ENCODE results near the gene ABAT.
A peak's percentile ranks its signal among the peaks of the same experiment; 100 is the strongest.

The ABAT gene

DNA sequence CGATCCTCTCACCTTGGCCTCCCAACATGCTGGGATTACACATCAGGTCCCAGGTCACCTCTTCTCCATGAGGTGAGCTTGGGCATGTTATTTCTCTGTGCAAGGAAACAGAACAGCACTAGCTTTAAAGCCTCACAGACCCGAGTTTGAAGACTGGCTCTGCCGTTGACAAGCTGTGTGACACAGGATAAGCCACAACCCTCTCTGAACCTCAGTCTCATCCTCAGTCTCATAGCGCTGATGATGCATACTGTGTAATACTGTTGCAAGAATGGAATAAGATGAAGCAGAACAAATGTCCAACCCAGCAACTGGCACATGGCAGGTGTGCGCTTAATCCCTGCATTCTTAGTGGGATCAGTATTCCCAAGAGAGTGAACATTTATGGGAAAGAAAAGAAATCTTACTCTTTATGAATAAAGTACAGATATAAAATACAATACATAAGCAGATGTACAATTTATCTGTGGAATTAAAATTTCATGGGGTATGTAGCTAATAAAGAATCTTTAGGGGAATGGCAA lies 43.5 kb downstream of the ABAT start:
- no peak for DNase-seq (ENCODE audit: low read depth)

DNA sequence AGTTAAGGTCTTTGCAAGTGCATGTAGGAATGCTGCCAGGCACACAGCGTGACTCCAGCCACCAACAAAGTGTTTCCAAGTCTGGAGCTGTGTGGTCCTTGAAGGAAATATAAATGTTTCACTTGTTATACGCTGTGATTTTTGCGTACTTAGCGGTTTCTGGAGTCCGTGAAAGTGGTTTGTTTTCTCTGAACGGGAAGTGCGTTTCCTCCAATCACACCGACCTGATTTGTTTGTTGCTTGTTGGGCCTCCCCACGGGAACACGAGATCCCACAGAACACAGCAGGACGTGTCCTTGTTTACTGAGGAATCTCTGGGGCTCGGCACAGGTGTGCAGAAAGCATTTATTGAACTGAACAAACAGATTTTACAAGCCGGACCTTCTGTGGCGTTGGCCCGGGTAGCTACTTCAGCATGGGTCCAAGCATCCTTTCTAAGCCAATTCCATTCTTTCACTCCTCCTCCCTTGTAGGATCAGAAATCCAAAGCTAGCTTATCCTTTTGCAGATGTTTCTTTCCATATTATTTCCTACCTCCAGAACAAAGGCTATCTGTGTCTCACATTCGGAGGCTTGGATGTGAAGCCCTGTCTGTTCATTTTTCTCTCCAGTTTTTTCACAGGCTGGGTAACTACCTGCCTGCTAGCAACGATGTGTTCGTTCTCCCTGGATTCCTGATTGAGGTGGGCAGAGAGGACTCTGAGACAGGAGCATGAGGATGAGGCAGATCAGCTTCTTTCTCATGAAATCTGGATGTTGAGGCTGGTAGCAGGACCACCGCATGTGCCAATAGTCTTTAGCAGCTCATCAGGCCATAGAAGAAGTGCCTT lies 44.6 kb downstream of the ABAT start:
- no peak for DNase-seq (ENCODE audit: low read depth)

DNA sequence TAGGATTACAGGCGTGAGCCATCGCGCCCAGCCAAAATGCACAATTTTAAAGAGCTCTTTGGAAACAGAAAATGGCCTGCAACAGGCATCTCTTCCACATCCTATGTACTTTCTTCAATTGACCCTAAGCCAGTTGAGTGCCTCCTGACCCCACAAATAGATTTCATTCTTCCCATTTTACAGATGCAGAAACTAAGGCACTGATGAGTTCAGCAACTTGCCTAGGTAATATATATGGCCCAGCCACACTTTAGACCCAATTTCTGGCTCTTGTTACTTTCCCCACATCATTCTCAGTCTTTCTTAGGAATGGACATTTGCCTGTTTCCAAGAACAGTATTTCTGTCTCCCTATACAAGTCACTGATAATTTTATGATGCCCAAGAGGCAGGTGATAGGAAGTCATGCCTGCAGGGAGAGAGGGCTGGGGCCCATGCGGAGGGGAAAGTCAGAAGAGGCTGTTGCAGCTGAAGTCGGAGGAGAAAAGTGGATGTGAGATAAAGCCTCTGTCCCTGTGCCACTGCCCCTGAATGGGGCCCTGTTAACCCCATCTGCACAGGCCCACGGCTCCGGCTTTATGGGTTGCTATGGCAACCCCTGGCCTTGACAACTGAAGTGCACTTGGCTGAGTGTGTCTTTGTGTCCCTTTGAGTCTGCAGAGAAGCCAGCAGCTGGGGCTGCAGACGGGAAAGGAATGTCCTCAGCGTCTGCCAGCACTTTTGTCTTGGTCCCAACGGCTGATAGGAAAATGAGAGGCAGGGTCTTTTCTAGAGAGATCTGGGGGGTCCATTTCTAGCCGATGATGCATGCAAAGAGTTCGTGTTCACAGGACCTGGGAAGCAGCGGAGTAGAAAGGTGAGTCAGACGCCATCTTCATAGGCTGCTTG lies 45.9 kb downstream of the ABAT start:
- DNase-seq (ENCODE audit: low read depth) = peak; percentile 68

DNA sequence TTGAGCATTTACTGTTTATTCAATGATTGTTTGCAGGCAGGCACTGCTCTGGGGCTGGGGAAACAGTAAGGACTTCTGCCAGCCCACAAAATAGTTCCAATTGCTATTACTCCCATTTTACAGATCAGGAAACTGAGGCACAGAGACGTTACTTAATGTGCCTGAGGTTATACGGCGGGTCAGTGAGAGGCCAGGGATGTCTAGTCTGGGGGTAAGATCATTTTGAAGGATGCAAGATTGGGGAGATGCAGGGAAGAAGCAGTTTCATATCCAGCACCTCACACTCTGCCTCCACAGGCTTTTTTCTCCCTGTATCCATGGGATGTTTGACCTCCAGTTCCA lies 46.5 kb downstream of the ABAT start:
- DNase-seq (ENCODE audit: low read depth) = no peak

GRCh38 chr16:8721336-8722024 lies 47.1 kb downstream of the ABAT start:
- no peak for DNase-seq (ENCODE audit: low read depth)

DNA sequence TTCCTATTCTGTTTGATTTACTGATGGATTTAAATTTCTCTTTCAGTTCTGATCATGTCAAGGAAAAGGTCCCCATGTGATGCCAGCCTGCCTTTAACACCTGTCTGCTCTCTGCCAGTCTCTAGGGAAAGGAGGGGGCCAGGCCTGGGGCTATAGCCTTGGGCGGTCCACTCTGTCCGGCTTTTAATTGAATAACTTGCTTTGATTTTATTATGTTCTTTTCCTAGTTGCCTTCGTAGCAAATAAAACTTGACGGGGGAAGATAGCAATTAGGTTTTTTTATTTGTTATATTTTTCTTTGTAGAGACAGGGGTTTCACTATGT lies 47.6 kb downstream of the ABAT start:
- no peak for DNase-seq (ENCODE audit: low read depth)

DNA sequence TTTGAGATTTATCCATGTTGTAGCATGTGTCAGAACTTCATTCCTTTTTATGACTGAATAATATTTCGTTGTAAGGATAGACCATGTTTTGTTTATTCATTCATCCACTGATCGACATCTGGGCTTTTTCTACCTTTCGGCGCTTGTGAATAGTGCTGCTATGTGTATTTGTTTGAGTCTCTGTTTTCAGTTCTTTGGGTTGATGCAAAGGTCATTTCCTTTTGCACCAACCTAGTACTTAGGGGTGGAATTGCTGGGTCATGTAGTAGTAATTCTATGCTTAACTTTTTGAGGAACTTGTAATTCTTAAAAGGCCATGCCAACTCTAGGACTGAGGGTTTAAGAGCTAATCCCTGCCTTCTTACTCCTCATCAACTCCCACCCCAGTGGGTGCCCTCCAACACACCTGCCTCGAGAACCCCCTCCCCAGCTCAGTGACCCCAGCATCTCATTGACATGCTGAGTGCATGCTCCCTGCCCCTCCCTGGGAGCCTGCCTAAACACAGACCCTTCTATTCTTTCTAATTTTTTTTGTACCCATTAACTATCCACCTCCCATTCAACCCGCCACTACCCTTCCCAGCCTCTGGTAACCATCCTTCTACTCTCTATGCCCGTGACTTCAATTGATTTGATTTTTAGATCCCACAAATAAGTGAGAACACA lies 51.2 kb downstream of the ABAT start:
- no peak for DNase-seq (ENCODE audit: low read depth)

DNA sequence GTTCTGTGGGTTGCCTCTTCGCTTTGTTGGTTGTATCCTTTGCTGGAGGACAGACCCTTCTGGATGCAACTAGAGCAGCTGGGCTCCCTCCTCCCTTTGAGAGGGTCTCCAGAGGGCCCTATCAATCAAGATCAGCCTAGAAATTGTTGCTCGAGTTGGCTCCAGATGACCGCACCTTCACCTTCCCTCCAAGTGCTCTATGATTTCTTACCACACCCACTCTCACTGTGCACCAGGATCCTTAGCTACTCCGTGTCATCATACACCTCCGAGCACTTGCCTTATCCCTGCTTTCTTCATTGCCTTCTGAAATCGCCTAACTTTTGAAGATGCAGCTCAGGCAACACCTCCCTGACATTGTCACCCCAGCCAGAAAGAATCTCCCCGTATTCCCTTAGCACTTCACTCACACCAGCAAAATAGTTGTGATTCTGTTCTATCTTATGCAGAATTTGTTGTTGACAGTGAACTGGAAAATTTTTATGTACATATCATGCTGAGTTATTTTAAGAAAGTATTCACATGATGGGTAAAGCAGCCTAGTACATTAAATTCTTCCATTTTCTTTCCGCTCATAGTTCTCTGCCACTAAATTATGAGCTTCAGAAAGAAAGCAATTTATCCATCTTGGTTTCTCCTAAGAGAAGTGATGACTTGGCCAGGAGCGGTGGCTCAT lies 52.9 kb downstream of the ABAT start:
- no peak for DNase-seq (ENCODE audit: low read depth)

DNA sequence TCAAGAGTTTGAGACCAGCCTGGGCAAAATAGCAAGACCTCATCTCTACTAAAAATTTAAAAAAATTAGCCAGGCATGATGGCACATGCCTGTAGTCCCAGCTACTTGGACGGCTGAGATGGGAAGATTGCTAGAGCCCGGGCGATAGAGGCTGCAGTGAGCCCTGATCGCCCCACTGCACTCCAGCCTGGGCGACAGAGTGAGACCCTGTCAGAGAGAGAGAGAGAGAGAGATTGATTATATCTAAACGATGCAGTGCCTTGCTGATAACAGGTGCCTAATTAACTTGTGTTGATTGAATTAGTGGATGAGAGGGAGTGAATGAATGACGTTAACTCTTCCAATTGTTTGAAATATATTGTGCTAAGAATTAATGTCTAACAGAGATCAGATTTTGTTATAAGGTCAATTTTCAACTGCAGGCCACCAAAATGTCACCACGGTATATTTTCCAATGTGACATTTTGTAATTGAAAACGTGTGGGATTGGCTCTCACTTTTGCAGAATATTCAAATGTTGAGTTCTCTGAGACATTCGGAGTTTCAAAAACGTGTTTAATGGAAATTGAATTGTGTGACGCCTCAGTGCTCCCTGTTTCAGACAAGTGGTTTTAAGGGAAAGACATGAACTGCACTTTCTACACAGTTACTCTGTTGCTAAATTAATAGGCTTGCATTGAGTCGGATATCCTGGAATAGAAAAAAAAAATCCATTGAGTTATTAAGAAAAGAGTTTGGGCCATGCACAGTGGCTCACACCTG lies 53.6 kb downstream of the ABAT start:
- DNase-seq (ENCODE audit: low read depth) = no peak

- peak; percentile 11 for DNase-seq (ENCODE audit: low read depth)
Observed at GRCh38 chr16:8729779-8730334, 55.4 kb downstream of the ABAT start.

- no peak for DNase-seq (ENCODE audit: low read depth)
Observed at GRCh38 chr16:8730335-8730915, 56.0 kb downstream of the ABAT start.

DNA sequence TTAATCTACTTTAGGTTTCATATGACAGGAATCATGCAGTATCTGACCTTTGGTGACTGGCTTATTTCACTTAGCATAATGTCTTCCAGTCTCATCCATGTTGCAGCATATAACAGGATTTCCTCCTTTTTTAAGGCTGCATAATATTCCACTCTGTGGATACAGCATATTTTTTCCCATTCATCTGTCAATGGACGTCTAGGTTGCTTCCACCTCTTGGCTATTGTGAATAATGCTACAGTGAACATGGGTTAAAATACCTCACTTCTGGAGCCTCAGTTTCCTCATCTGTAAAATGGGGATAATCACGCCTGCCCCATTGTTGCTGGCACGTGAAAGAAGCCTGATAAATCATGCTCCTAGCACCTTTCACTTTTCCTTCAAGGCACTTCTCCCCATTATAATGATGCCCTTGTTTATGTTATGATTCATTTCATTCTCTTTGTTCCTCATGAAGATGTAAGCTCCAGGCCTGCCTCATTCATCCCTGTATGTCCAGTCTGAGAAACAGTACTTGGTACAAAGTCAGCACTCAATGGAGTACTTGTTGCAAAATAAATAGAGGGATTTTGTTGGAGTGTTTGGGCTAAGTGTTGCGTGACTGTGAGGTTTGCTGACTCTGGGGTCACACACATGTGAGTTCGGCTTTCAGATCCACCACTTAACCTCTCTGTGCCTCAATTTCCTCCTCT lies 59.6 kb downstream of the ABAT start:
- DNase-seq (ENCODE audit: low read depth) = no peak

DNA sequence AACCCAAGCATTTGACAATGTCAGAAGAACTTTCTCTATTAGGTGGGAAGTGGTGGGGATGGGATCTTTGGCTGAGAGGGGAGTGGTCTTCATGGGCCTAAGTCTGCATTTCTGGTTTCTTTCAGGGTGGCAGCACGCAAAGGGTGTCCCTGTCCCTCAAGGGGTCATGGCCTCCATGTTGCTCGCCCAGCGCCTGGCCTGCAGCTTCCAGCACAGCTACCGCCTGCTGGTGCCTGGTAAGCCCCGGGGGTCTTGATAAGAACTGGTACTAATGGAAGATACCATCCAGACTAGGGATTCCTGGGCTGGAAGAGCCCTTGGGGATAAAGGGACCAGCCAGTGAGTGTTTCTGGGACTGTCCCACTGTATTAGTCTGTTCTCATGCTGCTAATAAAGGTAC lies 61.2 kb downstream of the ABAT start:
- DNase-seq (ENCODE audit: low read depth) = no peak

DNA sequence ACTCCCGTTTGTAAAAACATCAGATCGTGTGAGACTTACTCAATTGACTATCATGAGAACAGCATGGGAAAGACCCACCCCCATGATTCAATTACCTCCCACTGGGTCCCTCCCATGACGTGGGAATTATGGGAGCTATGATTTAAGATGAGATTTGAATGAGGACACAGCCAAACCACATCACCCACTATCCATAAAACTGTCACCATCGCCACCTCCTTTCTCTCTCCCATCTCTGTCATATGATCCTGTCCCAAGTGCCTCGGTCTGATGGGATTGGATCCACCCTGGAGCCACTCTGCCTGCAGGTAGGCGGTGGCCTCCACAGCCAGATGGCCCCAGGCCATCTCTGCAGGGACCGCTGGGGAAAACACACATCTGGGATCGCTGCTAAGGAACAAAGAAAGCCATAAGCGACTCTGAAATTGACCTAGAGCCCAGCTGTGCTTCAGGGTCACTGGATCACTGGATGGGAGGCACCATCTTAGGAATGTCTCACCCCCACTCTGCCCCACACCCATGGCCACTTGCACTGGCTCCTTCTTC lies 61.8 kb downstream of the ABAT start:
- no peak for DNase-seq (ENCODE audit: low read depth)

DNA sequence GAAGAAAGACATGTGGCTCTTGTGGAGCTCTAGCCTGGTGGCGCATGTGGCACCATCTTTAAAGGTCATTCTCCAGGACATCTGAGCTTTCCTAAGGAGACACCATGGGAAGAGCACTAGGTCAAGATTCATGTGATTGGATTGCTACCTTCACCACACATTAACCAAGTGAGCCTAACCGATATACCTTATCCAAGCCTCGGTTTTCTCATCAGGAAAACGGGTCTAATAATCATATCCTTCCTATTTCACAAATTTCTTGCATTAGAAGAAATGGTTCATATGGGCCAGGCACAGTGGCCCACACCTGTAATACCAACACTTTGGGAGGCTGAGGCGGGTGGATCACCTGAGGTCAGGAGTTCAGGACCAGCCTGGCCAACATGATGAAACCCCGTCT lies 64.7 kb downstream of the ABAT start:
- DNase-seq (ENCODE audit: low read depth) = no peak

- DNase-seq (ENCODE audit: low read depth) = no peak
Observed at GRCh38 chr16:8739989-8740704, 65.7 kb downstream of the ABAT start.

- DNase-seq (ENCODE audit: low read depth) = no peak
Observed at GRCh38 chr16:8740775-8741355, 66.4 kb downstream of the ABAT start.

GRCh38 chr16:8741636-8742035 lies 67.2 kb downstream of the ABAT start:
- DNase-seq (ENCODE audit: low read depth) = no peak

Measured in CMK (cell line).